ENCODE results near the gene RAB11B.

DNA sequence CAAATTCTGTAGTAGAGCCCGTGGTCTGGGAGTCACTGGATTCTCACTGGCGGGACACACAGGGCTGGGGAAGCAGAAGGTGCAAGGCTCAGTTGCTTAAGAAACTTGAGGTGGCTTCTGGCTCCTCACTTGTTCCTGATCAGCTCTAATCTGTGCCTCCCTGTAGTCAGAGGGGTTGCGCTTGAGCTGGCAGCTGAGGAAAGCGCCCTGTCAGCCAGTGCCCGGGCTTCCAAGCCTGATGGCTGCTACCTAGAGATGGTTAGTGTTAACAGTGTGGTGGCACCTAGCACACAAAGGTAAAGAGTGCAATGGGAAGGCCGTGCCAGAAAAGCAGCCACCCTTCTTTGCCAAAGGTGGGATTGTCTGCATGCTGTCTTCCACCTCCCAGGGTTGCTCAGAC is 63.5 kb downstream of the RAB11B start:
- TF ChIP-seq, protein P1, sequence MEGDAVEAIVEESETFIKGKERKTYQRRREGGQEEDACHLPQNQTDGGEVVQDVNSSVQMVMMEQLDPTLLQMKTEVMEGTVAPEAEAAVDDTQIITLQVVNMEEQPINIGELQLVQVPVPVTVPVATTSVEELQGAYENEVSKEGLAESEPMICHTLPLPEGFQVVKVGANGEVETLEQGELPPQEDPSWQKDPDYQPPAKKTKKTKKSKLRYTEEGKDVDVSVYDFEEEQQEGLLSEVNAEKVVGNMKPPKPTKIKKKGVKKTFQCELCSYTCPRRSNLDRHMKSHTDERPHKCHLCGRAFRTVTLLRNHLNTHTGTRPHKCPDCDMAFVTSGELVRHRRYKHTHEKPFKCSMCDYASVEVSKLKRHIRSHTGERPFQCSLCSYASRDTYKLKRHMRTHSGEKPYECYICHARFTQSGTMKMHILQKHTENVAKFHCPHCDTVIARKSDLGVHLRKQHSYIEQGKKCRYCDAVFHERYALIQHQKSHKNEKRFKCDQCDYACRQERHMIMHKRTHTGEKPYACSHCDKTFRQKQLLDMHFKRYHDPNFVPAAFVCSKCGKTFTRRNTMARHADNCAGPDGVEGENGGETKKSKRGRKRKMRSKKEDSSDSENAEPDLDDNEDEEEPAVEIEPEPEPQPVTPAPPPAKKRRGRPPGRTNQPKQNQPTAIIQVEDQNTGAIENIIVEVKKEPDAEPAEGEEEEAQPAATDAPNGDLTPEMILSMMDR (IDR thresholded peaks at IDR 0.05), result no peak
- TF ChIP-seq SIN3A (IDR thresholded peaks at IDR 0.05; ENCODE audit: borderline replicate concordance, insufficient read depth, low read depth, low read length) (no peak), POLR2AphosphoS5 (IDR thresholded peaks at IDR 0.05; ENCODE audit: low read depth, low read length) (no peak)
